Breast epithelium (tissue), 4 donors: ENCODE data around the gene HDAC9. TPM values are rescaled to one million over a fixed set of nuclear protein-coding genes. Genes with fewer than 3 reads are reported as not detected.

Source experiments
- DNase-seq, 2 donors: peaks; one replicate each; pipeline ENCODE4 v3.0.0-alpha.2; 2019; ENCODE audit warnings: low spot score in 2 of 2
- H3K27ac ChIP-seq, 2 donors: fragments of 200-600 bp; sonication (generic) in 1 of 2; one replicate each; pipeline ENCODE4 v1.5.1; 2016 to 2019; ENCODE audit warnings: mild to moderate bottlenecking in 1 of 2
- H3K27me3 ChIP-seq, 2 donors: fragments of 200-600 bp; sonication (generic) in 1 of 2; one replicate each; pipeline versions ENCODE4 v1.5.1 to v1.6.0; 2017 to 2019; ENCODE audit warnings: control low read depth in 1 of 2, mild to moderate bottlenecking in 1 of 2
- H3K36me3 ChIP-seq: fragments of 200-600 bp; one replicate; pipeline ENCODE4 v1.5.1; 2019
- H3K4me1 ChIP-seq, 2 donors: fragments of 200-600 bp; sonication (generic); one replicate each; pipeline ENCODE4 v1.5.1; 2016 to 2019; ENCODE audit warnings: control low read depth in 1 of 2
- H3K4me3 ChIP-seq, 3 donors: fragments of 200-600 bp; sonication (generic); 1 replicate in 2 of 3; 2 replicates in 1 of 3; pipeline ENCODE4 v1.5.1; 2016 to 2019; ENCODE audit warnings: mild to moderate bottlenecking in 3 of 3, moderate library complexity in 2 of 3
- H3K9me3 ChIP-seq, 2 donors: fragments of 200-600 bp; sonication (generic) in 1 of 2; one replicate each; pipeline ENCODE4 v1.5.1; 2016 to 2019; ENCODE audit warnings: control low read depth in 1 of 2
- CTCF ChIP-seq, 3 donors: fragments of 450-650 bp; IDR thresholded peaks; one replicate each; pipeline ENCODE4 v1.5.1; 2016 to 2017; ENCODE audit warnings: antibody characterized with exemption in 3 of 3, mild to moderate bottlenecking in 3 of 3, moderate library complexity in 3 of 3
- POLR2A ChIP-seq: fragments of 450-650 bp; IDR thresholded peaks from one replicate; pipeline ENCODE4 v1.6.1; 2016; ENCODE audit warnings: antibody characterized with exemption, mild to moderate bottlenecking, moderate library complexity
- POLR2AphosphoS5 ChIP-seq, 3 donors: sonication (generic); formaldehyde crosslinking; IDR thresholded peaks; one replicate each; pipeline ENCODE4 v1.6.1; 2017; ENCODE audit warnings: antibody characterized with exemption in 3 of 3
- intact Hi-C: fragments of 100-400 bp; cut with DNase I; formaldehyde crosslinking; loops from one replicate; pipeline ENCODE4 v1.15.1; 2023; ENCODE audit warnings: low total_unique reads
- total RNA-seq, 3 donors: library from RNA; depleted of rRNA; stranded (reverse); fragments of >200 nt; gene quantifications; one replicate each; pipeline ENCODE4 v1.1.0, GENCODE V29; 2016

The HDAC9 gene
- total RNA-seq, 3 donors from 2014 or later = 7.2 to 27.5 (median 7.3) TPM

- Histone ChIP-seq H3K27ac (no peak overlapping the region), H3K27me3 (no peaks in the 10 kb centered on the region), H3K4me3 (no peak overlapping the region), H3K9me3 (no peaks in the 10 kb centered on the region), H3K36me3 (no peaks in the 10 kb centered on the region), H3K4me1 (no peaks in the 10 kb centered on the region)
- DNase-seq = no peak
- TF ChIP-seq POLR2A (no peak), POLR2AphosphoS5 (IDR thresholded peaks at IDR 0.05) (no peak), CTCF (IDR thresholded peaks at IDR 0.05) (no peak)
- intact Hi-C loops = no loop called here
Observed at GRCh38 chr7:18648849-18649758, 153.6 kb downstream of the HDAC9 start.

GRCh38 chr7:18653381-18654155, 158.0 kb downstream of the HDAC9 start:
- Histone ChIP-seq H3K4me1 (no peaks in the 10 kb centered on the region), H3K27me3 (no peaks in the 10 kb centered on the region), H3K36me3 (no peaks in the 10 kb centered on the region), H3K27ac (no peak overlapping the region), H3K9me3 (no peaks in the 10 kb centered on the region), H3K4me3 (no peak overlapping the region)
- DNase-seq = no peak
- TF ChIP-seq POLR2A (no peak), CTCF (IDR thresholded peaks at IDR 0.05) (no peak), POLR2AphosphoS5 (IDR thresholded peaks at IDR 0.05) (no peak)
- intact Hi-C loops = no loop called here

GRCh38 chr7:18654709-18655108, 159.2 kb downstream of the HDAC9 start:
- no peak for DNase-seq
- no peaks in the 10 kb centered on the region for H3K27me3 ChIP-seq
- no peaks in the 10 kb centered on the region for H3K9me3 ChIP-seq
- TF ChIP-seq POLR2A = no peak
- TF ChIP-seq POLR2AphosphoS5 (IDR thresholded peaks at IDR 0.05) = no peak
- no peak overlapping the region for H3K4me3 ChIP-seq
- H3K36me3 ChIP-seq = no peaks in the 10 kb centered on the region
- intact Hi-C loops = no loop called here
- no peaks in the 10 kb centered on the region for H3K4me1 ChIP-seq
- no peak overlapping the region for H3K27ac ChIP-seq

- H3K9me3 ChIP-seq = no peaks in the 10 kb centered on the region
- H3K27me3 ChIP-seq = no peaks in the 10 kb centered on the region
- H3K4me1 ChIP-seq = no peaks in the 10 kb centered on the region
- TF ChIP-seq CTCF (IDR thresholded peaks at IDR 0.05) = no peak
- no peak for TF ChIP-seq POLR2A
- TF ChIP-seq POLR2AphosphoS5 (IDR thresholded peaks at IDR 0.05) = no peak
- no peaks in the 10 kb centered on the region for H3K36me3 ChIP-seq
- DNase-seq = no peak
- H3K27ac ChIP-seq = no peak overlapping the region
- H3K4me3 ChIP-seq = no peak overlapping the region
- intact Hi-C loops = no loop called here
Observed at GRCh38 chr7:18655506-18655905, 160.0 kb downstream of the HDAC9 start.

- Histone ChIP-seq H3K36me3 (no peaks in the 10 kb centered on the region), H3K27me3 (no peaks in the 10 kb centered on the region), H3K9me3 (no peaks in the 10 kb centered on the region), H3K4me3 (no peak overlapping the region), H3K4me1 (no peaks in the 10 kb centered on the region), H3K27ac (no peak overlapping the region)
- no peak for DNase-seq
- TF ChIP-seq CTCF (IDR thresholded peaks at IDR 0.05) (no peak), POLR2A (no peak), POLR2AphosphoS5 (IDR thresholded peaks at IDR 0.05) (no peak)
- intact Hi-C loops = no loop called here
Observed at GRCh38 chr7:18655912-18656311, 160.4 kb downstream of the HDAC9 start.
